ENCODE results near the gene NF2. TPM values are rescaled to one million over a fixed set of nuclear protein-coding genes. Genes with fewer than 3 reads are reported as not detected.

The NF2 gene
- total and polyA plus RNA-seq, 2 of the 8 experiments (the other 6 are each of a cell fraction or from before 2014, with no cell fraction given): 17.6 to 53.6 TPM

GRCh38 chr22:29722151-29722550 is 118.7 kb downstream of the NF2 start:
- Histone ChIP-seq H3K23me2 (ENCODE audit: low read depth, low read length) (peaks cover 5% of the 10 kb centered on the region; the same call in 1 of the 2 replicates), H2BK20ac (ENCODE audit: low read length) (no peak overlapping the region), H3K4me3 (ENCODE audit: extremely low read depth in 1 of 4, insufficient read depth in 2 of 4, low read depth in 3 of 4, low read length in 4 of 4) (no peak overlapping the region), H4K5ac (ENCODE audit: insufficient read length, low read depth, low read length) (no peak overlapping the region), H2BK15ac (ENCODE audit: low read length) (no peak overlapping the region), H3K79me2 (ENCODE audit: control insufficient read depth in 1 of 2, insufficient read depth in 2 of 2, low read length in 2 of 2) (no peaks in the 10 kb centered on the region), H4K91ac (replicated peaks; ENCODE audit: insufficient read length, low read length) (no peak overlapping the region), H3K14ac (ENCODE audit: insufficient read length) (no peak overlapping the region), H3K23ac (ENCODE audit: insufficient read length) (no peak overlapping the region), H3K18ac (ENCODE audit: extremely low read depth, low read length) (no peak overlapping the region; the same call in 1 of the 2 replicates), H3K9me3 (ENCODE audit: insufficient read depth in 2 of 2, low read depth in 1 of 2, low read length in 1 of 2) (no peaks in the 10 kb centered on the region), H3K4me1 (replicated peaks in 1 of 4; ENCODE audit: control insufficient read depth in 3 of 4, insufficient read depth in 4 of 4, low read length in 3 of 4) (peaks cover 0 to 20% (median 7%) of the 10 kb centered on the region in 4 experiments; a peak in 6 of 7 replicates), H2AK5ac (ENCODE audit: low read depth, low read length) (no peak overlapping the region), H4K20me1 (replicated peaks in 1 of 2; ENCODE audit: control insufficient read depth in 1 of 2, insufficient read depth in 2 of 2, low read length in 2 of 2) (peaks cover 3% of the 10 kb centered on the region in 2 experiments), H3K56ac (replicated peaks; ENCODE audit: insufficient read length, low read depth, low read length) (no peak overlapping the region), H3K9ac (replicated peaks in 1 of 4; ENCODE audit: extremely low read depth in 1 of 4, low read depth in 3 of 4, low read length in 3 of 4) (no peak overlapping the region), H3K36me3 (ENCODE audit: control insufficient read depth in 2 of 4, insufficient read depth in 4 of 4, low read length in 3 of 4) (no peaks in the 10 kb centered on the region), H3K4me2 (ENCODE audit: insufficient read depth in 1 of 2, low read depth in 2 of 2, low read length in 2 of 2) (no peak overlapping the region), H3K27me3 (replicated peaks in 1 of 4; ENCODE audit: control insufficient read depth in 3 of 4, extremely low read depth in 1 of 4, insufficient read depth in 3 of 4, low read length in 3 of 4) (peaks cover 21 to 45% (median 35%) of the 10 kb centered on the region in 4 experiments), H3K4ac (replicated peaks; ENCODE audit: insufficient read length, low read depth, low read length) (no peak overlapping the region), H2BK12ac (ENCODE audit: low read depth, low read length) (no peak overlapping the region), H2BK120ac (replicated peaks; ENCODE audit: low read depth, low read length) (no peak overlapping the region), H3K79me1 (ENCODE audit: low read depth, low read length) (no peaks in the 10 kb centered on the region), H2BK5ac (ENCODE audit: low read depth, low read length) (no peak overlapping the region), H3K27ac (ENCODE audit: low read depth, low read length) (no peak overlapping the region), H2AFZ (ENCODE audit: low read length) (no peak overlapping the region), H4K8ac (ENCODE audit: extremely low read depth, insufficient read depth, low read length) (no peak overlapping the region)
- DNase-seq (ENCODE audit: low read depth in 1 of 2, low spot score in 2 of 2) (no peak), FAIRE-seq (no peak)
- CTCF ChIA-PET (ENCODE audit: partially characterized antibody): interaction anchor here (0.6 to 2.4 kb wide), 6 partner anchors 11 to 96 kb away, joined by 3 to 12 read pairs (median 6); no protein-coding TSS in a partner anchor
- 92% methylated on average over 4 of the region's 7 CpGs; no CpG with 5 or more reads in 1 of the 2 experiments for WGBS, 2 experiments (ENCODE audit: extremely low coverage in 1 of 2, insufficient coverage in 1 of 2, insufficient read length in 1 of 2, insufficient replicate concordance in 2 of 2, low coverage in 1 of 2, low lambda C conversion rate in 2 of 2, missing lambda C conversion rate in 1 of 2)
- POLR2A ChIA-PET (ENCODE audit: partially characterized antibody): no interaction called here
- no peak for TF ChIP-seq CHD1 (IDR thresholded peaks at IDR 0.05; ENCODE audit: low read depth, low read length)
- TF ChIP-seq SRF (IDR thresholded peaks at IDR 0.05; ENCODE audit: low read depth, low read length): no peak
- TF ChIP-seq RBBP5 (IDR thresholded peaks at IDR 0.05; ENCODE audit: borderline replicate concordance, low read depth, low read length): no peak
- no peak for TF ChIP-seq CBX5 (IDR thresholded peaks at IDR 0.05; ENCODE audit: low read depth, low read length)
- TF ChIP-seq RAD21 (IDR thresholded peaks at IDR 0.05 in 1 of 2, conservative IDR thresholded peaks at IDR 0.05 in 1 of 2; ENCODE audit: low read depth in 2 of 2, low read length in 2 of 2): no peak
- TF ChIP-seq JUN (IDR thresholded peaks at IDR 0.05; ENCODE audit: low read depth, low read length): no peak
- TF ChIP-seq POU5F1 (IDR thresholded peaks at IDR 0.05; ENCODE audit: low read depth, low read length): no peak
- no peak for TF ChIP-seq CTCF (IDR thresholded peaks at IDR 0.05; ENCODE audit: control extremely low read depth in 1 of 3, insufficient read depth in 1 of 3, low read depth in 1 of 3, low read length in 3 of 3)
- no peak for TF ChIP-seq USF2 (IDR thresholded peaks at IDR 0.05; ENCODE audit: low read length)
- no peak for TF ChIP-seq CEBPB (IDR thresholded peaks at IDR 0.05; ENCODE audit: low read depth, low read length)
